GM19193 (cell line): ENCODE results near the gene FETUB.

ENCODE experiments used
- POLR2A ChIP-seq: IDR thresholded peaks from 4 replicates; pipeline ENCODE4 v1.6.1; 2011; ENCODE audit not compliant: insufficient read depth, insufficient read length; ENCODE audit errors: extremely low read depth

Gene FETUB

GRCh38 chr3:186644683-186645082 is 4.5 kb downstream of the FETUB start:
- TF ChIP-seq POLR2A, result no peak

GRCh38 chr3:186646106-186646505 is 5.9 kb downstream of the FETUB start:
- TF ChIP-seq POLR2A, result no peak

GRCh38 chr3:186646841-186647240 is 6.6 kb downstream of the FETUB start:
- TF ChIP-seq POLR2A, result no peak

GRCh38 chr3:186648851-186649250 is 8.7 kb downstream of the FETUB start:
- no peak for TF ChIP-seq POLR2A

GRCh38 chr3:186651678-186652215 is 11.5 kb downstream of the FETUB start:
- TF ChIP-seq POLR2A, result no peak

- TF ChIP-seq POLR2A, result no peak
Observed at GRCh38 chr3:186653080-186653707, 13.0 kb downstream of the FETUB start.

- TF ChIP-seq POLR2A, result no peak
Observed at GRCh38 chr3:186653984-186654383, 13.8 kb downstream of the FETUB start.

GRCh38 chr3:186663361-186664118 is 23.3 kb downstream of the FETUB start:
- TF ChIP-seq POLR2A, result no peak

- no peak for TF ChIP-seq POLR2A
Observed at GRCh38 chr3:186664119-186664495, 23.9 kb downstream of the FETUB start.

- no peak for TF ChIP-seq POLR2A
Observed at GRCh38 chr3:186664506-186664905, 24.3 kb downstream of the FETUB start.

GRCh38 chr3:186665625-186666188 is 25.5 kb downstream of the FETUB start, which contains the start of gene HRG:
TSS of gene HRG (plus strand) at chr3:186666014. CDS start at chr3:186666032, 18 bp downstream.
- no peak for TF ChIP-seq POLR2A

- TF ChIP-seq POLR2A, result no peak
Observed at GRCh38 chr3:186668426-186668825, 28.2 kb downstream of the FETUB start.

GRCh38 chr3:186669378-186670084 is 29.3 kb downstream of the FETUB start:
- TF ChIP-seq POLR2A, result no peak

GRCh38 chr3:186670155-186670554 is 30.0 kb downstream of the FETUB start:
- TF ChIP-seq POLR2A, result no peak

- no peak for TF ChIP-seq POLR2A
Observed at GRCh38 chr3:186671051-186671450, 30.9 kb downstream of the FETUB start.

- TF ChIP-seq POLR2A, result no peak
Observed at GRCh38 chr3:186678604-186679003, 38.4 kb downstream of the FETUB start.

- no peak for TF ChIP-seq POLR2A
Observed at GRCh38 chr3:186679151-186679550, 39.0 kb downstream of the FETUB start.
